CD14-positive monocyte (primary cell): ENCODE results near the gene CNKSR2. TPM values are rescaled to one million over a fixed set of nuclear protein-coding genes. Genes with fewer than 3 reads are reported as not detected.

Source experiments
- DNase-seq, 3 donors: peaks; one replicate each; pipeline ENCODE4 v3.0.0-alpha.2; 2011 to 2022
- H2AFZ ChIP-seq: 2 replicates; pipeline ENCODE4 v1.6.0; 2012; ENCODE audit warnings: mild to moderate bottlenecking, low read depth, low read length, inconsistent platforms; ENCODE audit not compliant: insufficient read depth, poor library complexity, severe bottlenecking
- H3K27ac ChIP-seq, 2 donors: 1 replicate in 1 of 2; 2 replicates in 1 of 2; pipeline ENCODE4 v1.5.1; 2012 to 2013; ENCODE audit warnings: low read length in 2 of 2, control low read depth in 1 of 2, inconsistent platforms in 1 of 2, low read depth in 1 of 2, mild to moderate bottlenecking in 1 of 2
- H3K27me3 ChIP-seq, 2 donors: one replicate each; pipeline versions ENCODE4 v1.6.0 to v1.6.1; 2011 to 2013; ENCODE audit warnings: low read length in 2 of 2; ENCODE audit not compliant: control insufficient read depth in 2 of 2, insufficient read depth in 2 of 2
- H3K36me3 ChIP-seq, 2 donors: replicated peaks in 1 of 2; 1 replicate in 1 of 2; 2 replicates in 1 of 2; pipeline versions ENCODE4 v1.5.1 to v1.6.1; 2012 to 2013; ENCODE audit warnings: low read length in 2 of 2, control low read depth in 1 of 2, inconsistent platforms in 1 of 2, mild to moderate bottlenecking in 1 of 2; ENCODE audit not compliant: insufficient read depth in 2 of 2, control insufficient read depth in 1 of 2
- H3K4me1 ChIP-seq, 2 donors: 1 replicate in 1 of 2; 2 replicates in 1 of 2; pipeline versions ENCODE4 v1.5.1 to v1.6.1; 2012 to 2013; ENCODE audit warnings: low read length in 2 of 2, control low read depth in 1 of 2, inconsistent platforms in 1 of 2, mild to moderate bottlenecking in 1 of 2, moderate library complexity in 1 of 2; ENCODE audit not compliant: insufficient read depth in 2 of 2, control insufficient read depth in 1 of 2
- H3K4me2 ChIP-seq: replicated peaks from 2 replicates; pipeline ENCODE3; 2012; ENCODE audit warnings: low read length, moderate library complexity, mild to moderate bottlenecking; ENCODE audit not compliant: poor library complexity, severe bottlenecking; ENCODE audit errors: extremely low read depth
- H3K4me3 ChIP-seq, 3 experiments: fragments of 200-600 bp in 1 of 3; sonication (generic) in 1 of 3; replicated peaks in 1 of 3; 1 replicate in 2 of 3; 2 replicates in 1 of 3; pipeline ENCODE4 v1.5.1; 2011 to 2013; ENCODE audit warnings: low read length in 3 of 3, mild to moderate bottlenecking in 3 of 3, control low read depth in 2 of 3, low read depth in 2 of 3, inconsistent platforms in 1 of 3, moderate library complexity in 1 of 3
- H3K79me2 ChIP-seq: 2 replicates; pipeline ENCODE4 v1.6.0; 2012; ENCODE audit warnings: mild to moderate bottlenecking, control low read depth, inconsistent platforms, low read length, moderate library complexity; ENCODE audit not compliant: insufficient read depth
- H3K9ac ChIP-seq: 2 replicates; pipeline ENCODE4 v1.6.0; 2017; ENCODE audit warnings: low read length, mild to moderate bottlenecking; ENCODE audit not compliant: insufficient read depth, poor library complexity, severe bottlenecking
- H3K9me3 ChIP-seq, 2 donors: replicated peaks in 1 of 2; 1 replicate in 1 of 2; 2 replicates in 1 of 2; pipeline versions ENCODE4 v1.5.1 to v1.6.1; 2012 to 2013; ENCODE audit warnings: low read length in 2 of 2, control low read depth in 1 of 2; ENCODE audit not compliant: control insufficient read depth in 1 of 2, insufficient read depth in 1 of 2
- H4K20me1 ChIP-seq: 2 replicates; pipeline ENCODE4 v1.6.0; 2012; ENCODE audit warnings: mild to moderate bottlenecking, low read length, control low read depth, moderate library complexity; ENCODE audit not compliant: insufficient read depth
- H3K27ac Mint-ChIP-seq, 7 donors: one replicate each; pipeline ENCODE4 v1.8.0; 2020; ENCODE audit warnings: mild to moderate bottlenecking in 7 of 7, mixed read lengths in 7 of 7, moderate library complexity in 6 of 7, inconsistent platforms in 2 of 7
- H3K27me3 Mint-ChIP-seq, 3 donors: one replicate each; pipeline ENCODE4 v1.8.0; 2021 to 2022; ENCODE audit warnings: low read depth in 3 of 3, mild to moderate bottlenecking in 3 of 3, mixed read lengths in 3 of 3, moderate library complexity in 3 of 3, inconsistent platforms in 1 of 3
- H3K36me3 Mint-ChIP-seq, 2 donors: one replicate each; pipeline ENCODE4 v1.8.0; 2020; ENCODE audit warnings: mixed read lengths in 2 of 2, inconsistent platforms in 1 of 2, mild to moderate bottlenecking in 1 of 2
- H3K4me1 Mint-ChIP-seq: one replicate; pipeline ENCODE4 v1.8.0; 2020; ENCODE audit warnings: mild to moderate bottlenecking, mixed read lengths
- H3K4me3 Mint-ChIP-seq, 2 donors: one replicate each; pipeline ENCODE4 v1.8.0; 2020; ENCODE audit warnings: mild to moderate bottlenecking in 2 of 2, mixed read lengths in 2 of 2, moderate library complexity in 1 of 2
- H3K9me3 Mint-ChIP-seq, 7 donors: one replicate each; pipeline ENCODE4 v1.8.0; 2020 to 2022; ENCODE audit warnings: mixed read lengths in 7 of 7, mild to moderate bottlenecking in 6 of 7, moderate library complexity in 6 of 7, inconsistent platforms in 2 of 7
- CTCF ChIP-seq: fragments of 200-600 bp; IDR thresholded peaks from one replicate; pipeline ENCODE4 v1.8.0; 2022; ENCODE audit warnings: antibody characterized with exemption, mild to moderate bottlenecking
- WGBS: methylation state at CpG from one replicate; pipeline ENCODE4 v1.1.5; 2013; ENCODE audit warnings: missing lambda C conversion rate; ENCODE audit not compliant: insufficient coverage; 5-methylcytosine and 5-hydroxymethylcytosine counted together
- intact Hi-C, 2 donors: fragments of 100-400 bp; cut with micrococcal nuclease; formaldehyde crosslinking; loops; one replicate each; pipeline versions ENCODE4 v1.15.0 to v1.15.1; 2023
- polyA plus RNA-seq, 3 donors: library from polyadenylated mRNA; depleted of rRNA in 1 of 3; unstranded in 2 of 3; stranded (reverse) in 1 of 3; fragments of 300-500 nt in 2 of 3; fragments of >200 nt in 1 of 3; fragmentation: Illumina TruSeq in 2 of 3; gene quantifications; 1 replicate in 2 of 3; 2 replicates in 1 of 3; pipeline ENCODE4 v1.2.3, GENCODE V29; 2012 to 2021

CNKSR2 gene
- polyA plus RNA-seq, 3 donors, result 0.12 TPM; not detected in 2

GRCh38 chrX:21574793-21575192 is 200.6 kb downstream of the CNKSR2 start:
- Histone ChIP-seq H3K4me1 (no peaks in the 10 kb centered on the region), H4K20me1 (no peaks in the 10 kb centered on the region), H3K9me3 (peaks cover 0 to 8% of the 10 kb centered on the region in 2 donors), H3K4me2 (no peak overlapping the region), H3K4me3 (no peak overlapping the region), H3K9ac (no peak overlapping the region), H3K79me2 (no peaks in the 10 kb centered on the region), H2AFZ (no peak overlapping the region), H3K36me3 (no peaks in the 10 kb centered on the region), H3K27ac (no peak overlapping the region), H3K27me3 (no peaks in the 10 kb centered on the region)
- no peak overlapping the region for H3K4me3 Mint-ChIP-seq
- no peaks in the 10 kb centered on the region for H3K27me3 Mint-ChIP-seq
- no peak for DNase-seq
- no CpG with 5 or more reads among the region's 1 CpG for WGBS
- intact Hi-C loops, result no loop called here
- H3K4me1 Mint-ChIP-seq, result no peaks in the 10 kb centered on the region
- H3K36me3 Mint-ChIP-seq, result no peaks in the 10 kb centered on the region
- no peak overlapping the region for H3K27ac Mint-ChIP-seq
- no peak for TF ChIP-seq CTCF
- H3K9me3 Mint-ChIP-seq, result peaks cover 4 to 20% (median 6%) of the 10 kb centered on the region in 7 donors

GRCh38 chrX:21581479-21581878 is 207.3 kb downstream of the CNKSR2 start:
- TF ChIP-seq CTCF, result no peak
- Mint-ChIP-seq H3K4me3 (no peak overlapping the region), H3K27ac (no peak overlapping the region), H3K36me3 (no peaks in the 10 kb centered on the region), H3K4me1 (no peaks in the 10 kb centered on the region), H3K27me3 (peaks cover 0 to 3% (median 0%) of the 10 kb centered on the region in 3 donors), H3K9me3 (peaks cover 0 to 5% (median 2%) of the 10 kb centered on the region in 7 donors)
- Histone ChIP-seq H3K79me2 (no peaks in the 10 kb centered on the region), H3K9ac (no peak overlapping the region), H3K4me1 (no peaks in the 10 kb centered on the region), H3K27me3 (no peaks in the 10 kb centered on the region), H3K4me3 (no peak overlapping the region), H3K36me3 (no peaks in the 10 kb centered on the region), H3K9me3 (no peaks in the 10 kb centered on the region), H4K20me1 (no peaks in the 10 kb centered on the region), H3K4me2 (no peak overlapping the region), H2AFZ (no peak overlapping the region), H3K27ac (no peak overlapping the region)
- no peak for DNase-seq
- WGBS, result no CpG with 5 or more reads among the region's 3 CpGs
- intact Hi-C loops, result no loop called here
